ENCODE results near the gene GRK5. TPM values are rescaled to one million over a fixed set of nuclear protein-coding genes. Genes with fewer than 3 reads are reported as not detected.

The GRK5 gene
- total RNA-seq, 1 donor from 2014 or later: 12.5 TPM

DNA sequence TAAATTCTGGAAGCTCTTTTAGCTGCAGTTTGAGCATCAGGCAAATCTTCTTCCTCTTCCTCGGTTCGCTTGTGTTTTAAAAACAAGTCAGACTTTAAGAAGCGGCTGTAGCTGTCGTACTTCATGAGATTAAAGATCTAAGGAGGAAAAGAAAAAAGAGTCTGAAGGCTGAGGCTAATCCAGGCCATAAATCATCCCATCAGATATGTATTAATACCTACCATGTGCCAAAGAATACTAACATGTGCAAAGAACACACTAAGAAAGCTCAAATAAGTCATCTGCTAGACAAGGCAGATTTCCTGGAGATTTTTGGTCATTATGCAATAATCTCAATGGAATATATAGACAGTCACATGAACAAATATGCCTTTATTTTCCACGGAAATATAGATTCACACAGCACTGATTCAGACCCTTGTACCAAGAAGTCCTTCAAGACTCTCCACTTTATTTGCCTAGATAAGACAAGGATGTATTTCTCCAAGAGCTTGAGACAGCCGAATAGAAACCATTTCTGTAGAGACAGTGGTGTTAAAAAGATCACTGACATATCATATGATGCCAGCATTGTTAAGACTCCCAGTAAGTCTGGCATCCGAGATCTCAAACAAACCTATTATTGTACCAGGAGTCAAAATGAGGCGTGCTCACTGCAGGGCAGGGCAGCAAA, 292.9 kb downstream of the GRK5 start:
- Histone ChIP-seq H3K4me1 (ENCODE audit: control insufficient read depth in 3 of 3, insufficient read depth in 3 of 3, low read length in 3 of 3) (peaks cover 3 to 5% (median 3%) of the 10 kb centered on the region in 3 donors), H3K36me3 (ENCODE audit: control insufficient read depth in 3 of 3, insufficient read depth in 3 of 3, low read length in 3 of 3) (peaks cover 0 to 4% (median 0%) of the 10 kb centered on the region in 3 donors), H3K27me3 (ENCODE audit: control insufficient read depth in 3 of 3, insufficient read depth in 3 of 3, low read length in 3 of 3) (peaks cover 0 to 3% (median 0%) of the 10 kb centered on the region in 3 donors), H3K4me3 (ENCODE audit: low read length in 3 of 3) (no peak overlapping the region), H3K9ac (ENCODE audit: low read depth in 1 of 3, low read length in 3 of 3) (no peak overlapping the region), H3K27ac (ENCODE audit: low read depth, low read length) (no peak overlapping the region), H3K9me3 (ENCODE audit: control insufficient read depth in 3 of 3, low read length in 3 of 3) (no peaks in the 10 kb centered on the region)

DNA sequence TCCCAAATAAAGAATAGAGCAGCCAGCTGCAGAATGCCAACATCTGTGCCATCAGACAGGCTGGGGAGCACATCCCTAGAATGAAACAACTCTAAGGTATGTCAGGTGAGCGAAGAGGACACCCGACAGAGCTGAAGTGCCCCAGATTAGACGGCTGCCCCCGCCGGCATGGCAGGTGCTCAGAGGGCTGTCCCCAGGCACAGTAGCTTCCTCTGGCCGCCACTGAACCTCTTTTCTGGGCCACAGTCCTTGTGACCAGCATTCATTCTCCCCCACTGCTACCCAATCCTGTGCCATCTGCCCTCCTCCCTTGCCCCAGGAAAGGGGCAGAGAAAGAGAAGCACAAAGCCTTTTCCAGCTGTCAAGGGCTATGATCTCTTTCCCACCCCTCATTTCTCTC, 293.4 kb downstream of the GRK5 start:
- H3K9ac ChIP-seq (ENCODE audit: low read depth in 1 of 3, low read length in 3 of 3): no peak overlapping the region
- no peak overlapping the region for H3K27ac ChIP-seq (ENCODE audit: low read depth, low read length)
- peaks cover 0 to 3% (median 0%) of the 10 kb centered on the region in 3 donors for H3K27me3 ChIP-seq (ENCODE audit: control insufficient read depth in 3 of 3, insufficient read depth in 3 of 3, low read length in 3 of 3)

DNA sequence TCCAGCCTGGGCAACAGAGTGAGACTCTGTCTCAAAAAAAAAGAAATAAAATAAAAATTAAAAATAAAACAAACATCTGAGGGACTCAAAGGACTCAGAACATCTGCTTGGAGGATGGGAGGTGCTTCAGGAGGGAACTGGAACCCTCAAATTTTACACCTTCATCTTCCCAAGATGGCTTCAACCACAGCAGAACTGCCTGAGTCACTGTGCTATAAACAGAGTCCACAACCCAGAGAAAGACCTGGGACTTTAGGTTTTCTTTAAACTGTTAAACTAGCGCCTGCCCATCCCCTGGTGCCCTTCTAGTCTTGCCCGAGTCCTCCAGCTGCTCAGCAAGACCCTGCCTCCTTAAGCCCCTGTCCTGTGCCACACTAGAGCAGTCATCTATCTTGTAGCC, 294.3 kb downstream of the GRK5 start:
- H3K4me3 ChIP-seq (ENCODE audit: low read length in 3 of 3): no peak overlapping the region
- no peak overlapping the region for H3K27ac ChIP-seq (ENCODE audit: low read depth, low read length)
- H3K9me3 ChIP-seq (ENCODE audit: control insufficient read depth in 3 of 3, low read length in 3 of 3): no peaks in the 10 kb centered on the region
- peaks cover 0 to 3% (median 0%) of the 10 kb centered on the region in 3 donors for H3K27me3 ChIP-seq (ENCODE audit: control insufficient read depth in 3 of 3, insufficient read depth in 3 of 3, low read length in 3 of 3)
- peaks cover 2 to 5% (median 3%) of the 10 kb centered on the region in 3 donors for H3K4me1 ChIP-seq (ENCODE audit: control insufficient read depth in 3 of 3, insufficient read depth in 3 of 3, low read length in 3 of 3)
- no peak overlapping the region for H3K9ac ChIP-seq (ENCODE audit: low read depth in 1 of 3, low read length in 3 of 3)
- peaks cover 0 to 4% (median 0%) of the 10 kb centered on the region in 3 donors for H3K36me3 ChIP-seq (ENCODE audit: control insufficient read depth in 3 of 3, insufficient read depth in 3 of 3, low read length in 3 of 3)

More for the DNA sequence above, 293.4 kb downstream of the GRK5 start:
- Histone ChIP-seq H3K9me3 (ENCODE audit: control insufficient read depth in 3 of 3, low read length in 3 of 3) (no peaks in the 10 kb centered on the region), H3K36me3 (ENCODE audit: control insufficient read depth in 3 of 3, insufficient read depth in 3 of 3, low read length in 3 of 3) (peaks cover 0 to 4% (median 0%) of the 10 kb centered on the region in 3 donors), H3K4me1 (ENCODE audit: control insufficient read depth in 3 of 3, insufficient read depth in 3 of 3, low read length in 3 of 3) (peaks cover 2 to 5% (median 3%) of the 10 kb centered on the region in 3 donors), H3K4me3 (ENCODE audit: low read length in 3 of 3) (no peak overlapping the region)

DNA sequence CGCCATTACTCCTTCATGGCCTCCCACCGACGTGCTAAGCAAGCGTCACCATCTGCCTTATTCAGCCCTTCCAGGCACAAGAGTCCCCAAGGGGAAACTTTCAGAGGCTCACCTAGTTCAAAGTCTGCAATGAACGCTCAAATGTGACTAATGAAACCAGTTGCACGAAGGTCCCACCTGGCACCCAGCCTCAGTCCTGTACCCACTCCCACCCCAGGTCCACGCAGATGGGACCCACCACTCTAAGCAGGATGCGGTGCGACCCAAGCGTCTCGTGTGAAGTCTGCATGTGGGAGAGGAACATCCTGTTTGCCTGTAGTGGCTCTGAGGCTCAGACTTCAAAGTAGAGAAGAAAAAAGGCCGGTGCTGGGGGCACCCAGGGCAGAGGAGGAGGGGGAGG, 294.8 kb downstream of the GRK5 start:
- H3K27me3 ChIP-seq (ENCODE audit: control insufficient read depth in 3 of 3, insufficient read depth in 3 of 3, low read length in 3 of 3): peaks cover 0 to 3% (median 0%) of the 10 kb centered on the region in 3 donors
- H3K4me1 ChIP-seq (ENCODE audit: control insufficient read depth in 3 of 3, insufficient read depth in 3 of 3, low read length in 3 of 3): peaks cover 2 to 5% (median 3%) of the 10 kb centered on the region in 3 donors
- no peak overlapping the region for H3K27ac ChIP-seq (ENCODE audit: low read depth, low read length)
- H3K9ac ChIP-seq (ENCODE audit: low read depth in 1 of 3, low read length in 3 of 3): no peak overlapping the region
- H3K4me3 ChIP-seq (ENCODE audit: low read length in 3 of 3): no peak overlapping the region
- H3K36me3 ChIP-seq (ENCODE audit: control insufficient read depth in 3 of 3, insufficient read depth in 3 of 3, low read length in 3 of 3): peaks cover 0 to 4% (median 0%) of the 10 kb centered on the region in 3 donors
- H3K9me3 ChIP-seq (ENCODE audit: control insufficient read depth in 3 of 3, low read length in 3 of 3): no peaks in the 10 kb centered on the region

DNA sequence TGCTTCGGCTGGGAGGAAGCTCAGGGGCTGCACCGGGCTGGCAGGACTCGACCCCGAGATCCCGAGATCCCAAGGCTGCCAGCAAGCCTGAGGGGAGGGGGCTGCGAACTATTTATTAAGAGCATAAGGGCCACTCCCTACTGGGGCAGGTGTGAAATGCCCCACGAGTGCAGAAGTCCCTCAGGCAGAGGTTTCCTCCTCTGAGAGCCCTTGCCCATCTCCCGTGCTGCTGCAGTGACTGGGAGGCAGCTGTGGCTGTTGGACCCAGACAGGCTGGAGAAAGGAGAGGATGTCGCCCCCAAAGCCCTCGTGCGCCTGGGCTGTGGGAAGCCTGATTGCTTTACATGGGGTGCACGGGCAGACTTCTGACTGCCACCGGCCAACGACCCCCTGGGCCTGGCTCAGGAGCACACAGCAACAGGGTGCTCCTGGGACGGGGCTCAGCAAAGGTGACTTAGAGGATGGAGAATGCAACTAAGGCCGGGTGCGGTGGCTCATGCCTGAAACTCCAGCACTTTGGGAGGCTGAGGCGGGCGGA, 295.3 kb downstream of the GRK5 start:
- peaks cover 0 to 4% (median 0%) of the 10 kb centered on the region in 3 donors for H3K36me3 ChIP-seq (ENCODE audit: control insufficient read depth in 3 of 3, insufficient read depth in 3 of 3, low read length in 3 of 3)
- no peak overlapping the region for H3K4me3 ChIP-seq (ENCODE audit: low read length in 3 of 3)
- H3K27ac ChIP-seq (ENCODE audit: low read depth, low read length): no peak overlapping the region
- H3K27me3 ChIP-seq (ENCODE audit: control insufficient read depth in 3 of 3, insufficient read depth in 3 of 3, low read length in 3 of 3): peaks cover 0 to 3% (median 0%) of the 10 kb centered on the region in 3 donors
- H3K9ac ChIP-seq (ENCODE audit: low read depth in 1 of 3, low read length in 3 of 3): no peak overlapping the region
- peaks cover 2 to 5% (median 3%) of the 10 kb centered on the region in 3 donors for H3K4me1 ChIP-seq (ENCODE audit: control insufficient read depth in 3 of 3, insufficient read depth in 3 of 3, low read length in 3 of 3)
- no peaks in the 10 kb centered on the region for H3K9me3 ChIP-seq (ENCODE audit: control insufficient read depth in 3 of 3, low read length in 3 of 3)

DNA sequence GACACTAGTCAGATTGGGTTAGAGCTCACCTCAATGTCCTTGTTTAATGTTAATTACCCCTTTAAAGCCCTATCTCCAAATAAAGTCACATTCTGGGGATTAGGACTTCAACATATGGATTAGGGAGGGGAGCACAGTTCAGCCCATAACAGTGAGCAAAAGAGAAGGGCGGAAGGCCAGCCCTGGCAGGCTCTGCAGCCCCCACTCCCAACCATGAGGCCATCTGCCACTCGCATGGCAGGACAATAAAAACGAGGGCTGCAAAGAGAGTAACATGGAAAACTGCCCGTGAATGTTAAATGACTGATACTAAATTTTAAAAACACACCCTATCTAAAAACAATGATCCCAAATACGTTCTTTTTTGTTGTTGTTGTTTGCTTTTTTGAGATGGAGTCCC, 296.4 kb downstream of the GRK5 start:
- no peak overlapping the region for H3K9ac ChIP-seq (ENCODE audit: low read depth in 1 of 3, low read length in 3 of 3)
- H3K9me3 ChIP-seq (ENCODE audit: control insufficient read depth in 3 of 3, low read length in 3 of 3): no peaks in the 10 kb centered on the region
- no peak overlapping the region for H3K4me3 ChIP-seq (ENCODE audit: low read length in 3 of 3)
- H3K36me3 ChIP-seq (ENCODE audit: control insufficient read depth in 3 of 3, insufficient read depth in 3 of 3, low read length in 3 of 3): peaks cover 0 to 4% (median 0%) of the 10 kb centered on the region in 3 donors
- H3K27me3 ChIP-seq (ENCODE audit: control insufficient read depth in 3 of 3, insufficient read depth in 3 of 3, low read length in 3 of 3): peaks cover 0 to 3% (median 0%) of the 10 kb centered on the region in 3 donors
- H3K27ac ChIP-seq (ENCODE audit: low read depth, low read length): no peak overlapping the region
- peaks cover 2 to 5% (median 3%) of the 10 kb centered on the region in 3 donors for H3K4me1 ChIP-seq (ENCODE audit: control insufficient read depth in 3 of 3, insufficient read depth in 3 of 3, low read length in 3 of 3)

DNA sequence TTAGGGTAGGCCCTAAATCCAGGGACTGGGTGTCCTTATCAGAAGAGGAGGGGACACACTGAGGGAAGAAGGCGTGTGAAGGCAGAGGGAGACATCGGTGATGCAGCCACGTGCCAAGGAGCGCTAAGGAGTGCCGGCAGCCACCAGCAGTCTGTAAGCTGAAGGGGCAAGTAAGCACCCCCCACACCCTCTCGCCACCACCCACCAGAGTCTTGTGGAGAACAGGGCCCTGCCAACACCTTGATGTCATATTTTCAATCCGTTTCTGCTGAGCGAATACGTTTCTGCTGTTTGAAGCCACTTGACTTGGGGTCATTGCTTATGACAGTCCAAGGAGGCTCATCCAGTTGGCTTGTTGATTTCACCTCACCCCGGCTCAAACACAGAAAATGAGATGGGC, 297.3 kb downstream of the GRK5 start:
- peaks cover 2 to 7% (median 3%) of the 10 kb centered on the region in 3 donors for H3K4me1 ChIP-seq (ENCODE audit: control insufficient read depth in 3 of 3, insufficient read depth in 3 of 3, low read length in 3 of 3)
- no peak overlapping the region for H3K9ac ChIP-seq (ENCODE audit: low read depth in 1 of 3, low read length in 3 of 3)
- H3K9me3 ChIP-seq (ENCODE audit: control insufficient read depth in 3 of 3, low read length in 3 of 3): no peaks in the 10 kb centered on the region
- H3K4me3 ChIP-seq (ENCODE audit: low read length in 3 of 3): no peak overlapping the region
- H3K36me3 ChIP-seq (ENCODE audit: control insufficient read depth in 3 of 3, insufficient read depth in 3 of 3, low read length in 3 of 3): no peaks in the 10 kb centered on the region
- H3K27me3 ChIP-seq (ENCODE audit: control insufficient read depth in 3 of 3, insufficient read depth in 3 of 3, low read length in 3 of 3): peaks cover 0 to 3% (median 0%) of the 10 kb centered on the region in 3 donors
- H3K27ac ChIP-seq (ENCODE audit: low read depth, low read length): no peak overlapping the region

DNA sequence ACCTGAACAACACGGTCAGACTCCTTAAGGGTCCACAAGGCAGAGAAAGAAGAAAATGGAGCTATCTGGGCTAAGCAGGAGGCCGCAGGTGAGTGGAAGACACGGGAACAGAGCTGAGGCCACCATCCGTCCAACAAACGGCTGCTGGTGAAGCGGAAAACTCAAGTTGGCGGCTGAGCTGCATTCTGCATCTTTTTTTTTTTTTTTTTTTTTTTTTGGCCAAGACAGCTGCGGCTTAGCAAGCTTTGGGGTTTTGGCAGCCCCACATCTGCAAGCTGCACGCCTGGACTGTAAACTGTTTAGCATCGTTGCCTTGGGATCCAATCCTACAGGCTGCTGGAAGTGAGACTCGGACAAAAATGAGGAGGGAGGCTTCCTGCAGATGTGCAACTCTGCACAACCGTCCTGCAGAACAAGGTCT, 297.8 kb downstream of the GRK5 start:
- no peak overlapping the region for H3K4me3 ChIP-seq (ENCODE audit: low read length in 3 of 3)
- no peaks in the 10 kb centered on the region for H3K9me3 ChIP-seq (ENCODE audit: control insufficient read depth in 3 of 3, low read length in 3 of 3)
- H3K4me1 ChIP-seq (ENCODE audit: control insufficient read depth in 3 of 3, insufficient read depth in 3 of 3, low read length in 3 of 3): peaks cover 4 to 11% (median 6%) of the 10 kb centered on the region in 3 donors
- no peaks in the 10 kb centered on the region for H3K36me3 ChIP-seq (ENCODE audit: control insufficient read depth in 3 of 3, insufficient read depth in 3 of 3, low read length in 3 of 3)
- no peak overlapping the region for H3K27ac ChIP-seq (ENCODE audit: low read depth, low read length)
- H3K9ac ChIP-seq (ENCODE audit: low read depth in 1 of 3, low read length in 3 of 3): no peak overlapping the region
- peaks cover 0 to 3% (median 0%) of the 10 kb centered on the region in 3 donors for H3K27me3 ChIP-seq (ENCODE audit: control insufficient read depth in 3 of 3, insufficient read depth in 3 of 3, low read length in 3 of 3)

Data from skeletal muscle tissue (tissue), 4 donors.